ENCODE data around the gene BEND3.

GRCh38 chr6:107101686-107102413 lies 13.5 kb downstream of the BEND3 start:
- no peak for TF ChIP-seq ATF3 (IDR thresholded peaks at IDR 0.05; ENCODE audit: insufficient read depth, low read depth, low read length)
- TF ChIP-seq CEBPB (IDR thresholded peaks at IDR 0.05; ENCODE audit: low read depth, low read length): no peak
- TF ChIP-seq EP300 (IDR thresholded peaks at IDR 0.05; ENCODE audit: borderline replicate concordance in 1 of 2, low read depth in 2 of 2, low read length in 2 of 2): no peak
- no peak for TF ChIP-seq NRF1 (IDR thresholded peaks at IDR 0.05; ENCODE audit: low read depth, low read length)
- TF ChIP-seq CTCF (IDR thresholded peaks at IDR 0.05; ENCODE audit: control extremely low read depth in 1 of 3, insufficient read depth in 1 of 3, low read depth in 1 of 3, low read length in 3 of 3): no peak
- no peak for TF ChIP-seq POLR2A (IDR thresholded peaks at IDR 0.05; ENCODE audit: control extremely low read depth in 1 of 2, low read depth in 2 of 2, low read length in 2 of 2)
- TF ChIP-seq CBX5 (IDR thresholded peaks at IDR 0.05; ENCODE audit: low read depth, low read length): no peak
- no peak for TF ChIP-seq POLR2AphosphoS5 (IDR thresholded peaks at IDR 0.05; ENCODE audit: low read depth, low read length)
- no peak for TF ChIP-seq GABPA (IDR thresholded peaks at IDR 0.05; ENCODE audit: borderline replicate concordance, insufficient read depth, low read length)
